Cardiac ventricle fibroblast (primary cell): ENCODE results near the gene MICOS13. TPM values are rescaled to one million over a fixed set of nuclear protein-coding genes. Genes with fewer than 3 reads are reported as not detected.

ENCODE experiments used
- total RNA-seq: library from RNA; depleted of rRNA; stranded (reverse); fragments of >200 nt; gene quantifications from 2 replicates; pipeline ENCODE4 v1.2.3, GENCODE V29; 2015

MICOS13 gene, protein sequence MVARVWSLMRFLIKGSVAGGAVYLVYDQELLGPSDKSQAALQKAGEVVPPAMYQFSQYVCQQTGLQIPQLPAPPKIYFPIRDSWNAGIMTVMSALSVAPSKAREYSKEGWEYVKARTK
- total RNA-seq = 59.8 and 64.2 TPM in 2 replicates

DNA sequence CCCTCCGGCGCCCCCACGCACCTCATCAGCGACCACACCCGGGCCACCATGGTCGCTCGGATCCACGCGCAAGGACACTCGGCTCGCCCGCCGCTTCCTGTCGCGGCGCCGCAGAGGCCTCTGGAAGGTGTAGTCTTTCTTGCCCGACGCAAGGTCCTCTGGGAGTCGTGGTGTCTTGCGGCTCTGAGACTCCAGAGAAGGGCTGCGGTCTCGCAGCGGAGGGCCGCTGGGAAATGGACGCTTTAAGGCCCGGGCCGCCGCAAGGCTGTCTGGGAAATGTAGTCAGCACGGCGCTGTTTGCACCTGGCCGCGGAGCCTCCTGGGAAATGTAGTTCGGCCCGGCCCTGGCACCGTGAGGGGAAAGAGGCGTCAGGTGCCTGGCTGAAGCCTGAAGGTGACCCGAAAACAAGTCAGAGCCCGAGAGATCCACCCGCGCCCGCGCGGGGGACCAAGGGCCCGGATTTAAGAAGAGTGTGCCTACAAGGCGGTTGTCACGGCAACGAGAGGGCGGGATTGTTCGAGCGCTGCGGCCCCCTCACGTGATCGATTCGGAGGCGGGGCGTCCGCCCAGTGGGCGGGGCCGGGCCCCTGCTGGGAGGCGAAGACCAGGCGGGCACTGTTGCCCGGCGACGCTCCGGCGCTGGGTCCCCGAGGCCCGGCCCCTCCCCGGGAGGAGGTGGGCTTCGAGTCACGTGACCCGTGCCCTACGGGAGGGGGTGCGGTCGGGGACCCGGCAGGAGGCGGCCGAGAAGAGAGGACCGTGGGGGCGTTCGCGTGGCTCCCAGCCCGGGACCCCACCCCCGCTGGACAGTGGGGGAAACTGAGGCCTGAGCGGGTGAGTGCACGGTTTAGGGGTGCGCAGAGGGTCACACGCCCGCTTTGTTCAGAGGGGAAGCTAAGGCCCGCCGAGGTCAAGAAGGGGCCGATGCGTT, at the start of gene MICOS13, which contains the start of gene HSD11B1L:
Gene MICOS13, minus strand, starts transcription at position 80 of the 932 bp plus-strand sequence. Its CDS starts 30 bp downstream, at position 50.
Gene HSD11B1L, plus strand, starts transcription at position 591 of the 932 bp plus-strand sequence. CDS start 3,806 bp downstream, outside the sequence.

DNA sequence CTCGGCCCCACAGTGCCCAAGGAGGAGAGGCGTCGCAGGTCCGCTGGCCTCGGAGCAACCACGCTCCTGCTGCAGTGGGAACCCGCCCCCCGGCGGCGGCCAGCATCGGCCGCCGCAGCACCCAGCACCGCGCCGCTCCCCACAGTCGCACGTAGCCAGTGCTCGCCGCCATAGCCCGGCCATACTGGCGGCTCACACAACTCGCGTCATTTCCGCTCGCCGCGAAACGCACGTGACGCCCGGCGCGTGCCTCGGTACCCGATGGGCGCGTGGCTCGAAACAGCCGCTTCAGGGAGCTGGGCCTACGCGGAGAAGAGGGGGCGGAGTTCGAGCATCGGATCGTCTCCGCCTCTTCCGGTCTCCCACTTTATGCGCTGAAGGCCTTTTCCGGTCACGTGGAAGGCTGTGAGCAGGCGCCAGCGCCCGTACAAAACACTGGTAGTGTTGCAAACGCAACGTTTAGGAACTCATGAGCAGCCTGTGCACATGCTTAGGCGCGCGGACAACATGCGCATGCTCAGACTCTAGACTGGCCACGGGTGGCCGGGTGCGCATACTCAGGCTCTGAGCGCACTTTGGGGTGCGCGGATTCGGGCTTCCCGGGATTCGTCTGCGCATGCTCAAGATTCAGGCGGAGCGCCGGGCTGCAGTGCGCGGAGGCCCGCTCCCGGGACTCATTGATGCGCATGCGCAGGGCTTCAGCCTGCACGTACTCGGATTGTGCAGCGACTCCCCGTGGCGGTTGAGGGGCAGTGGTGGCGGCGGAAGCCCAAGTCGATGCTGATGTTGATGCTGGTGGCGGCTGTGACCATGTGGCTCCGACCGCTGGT, 39.9 kb upstream of the MICOS13 start, which contains the start of the genes CATSPERD and LONP1:
Gene CATSPERD, plus strand, starts transcription at position 677 of the 830 bp plus-strand sequence. Its CDS starts 101 bp downstream, at position 778.
Gene LONP1, minus strand, starts transcription at position 186 of the 830 bp plus-strand sequence. Its CDS starts 14 bp downstream, at position 172.

DNA sequence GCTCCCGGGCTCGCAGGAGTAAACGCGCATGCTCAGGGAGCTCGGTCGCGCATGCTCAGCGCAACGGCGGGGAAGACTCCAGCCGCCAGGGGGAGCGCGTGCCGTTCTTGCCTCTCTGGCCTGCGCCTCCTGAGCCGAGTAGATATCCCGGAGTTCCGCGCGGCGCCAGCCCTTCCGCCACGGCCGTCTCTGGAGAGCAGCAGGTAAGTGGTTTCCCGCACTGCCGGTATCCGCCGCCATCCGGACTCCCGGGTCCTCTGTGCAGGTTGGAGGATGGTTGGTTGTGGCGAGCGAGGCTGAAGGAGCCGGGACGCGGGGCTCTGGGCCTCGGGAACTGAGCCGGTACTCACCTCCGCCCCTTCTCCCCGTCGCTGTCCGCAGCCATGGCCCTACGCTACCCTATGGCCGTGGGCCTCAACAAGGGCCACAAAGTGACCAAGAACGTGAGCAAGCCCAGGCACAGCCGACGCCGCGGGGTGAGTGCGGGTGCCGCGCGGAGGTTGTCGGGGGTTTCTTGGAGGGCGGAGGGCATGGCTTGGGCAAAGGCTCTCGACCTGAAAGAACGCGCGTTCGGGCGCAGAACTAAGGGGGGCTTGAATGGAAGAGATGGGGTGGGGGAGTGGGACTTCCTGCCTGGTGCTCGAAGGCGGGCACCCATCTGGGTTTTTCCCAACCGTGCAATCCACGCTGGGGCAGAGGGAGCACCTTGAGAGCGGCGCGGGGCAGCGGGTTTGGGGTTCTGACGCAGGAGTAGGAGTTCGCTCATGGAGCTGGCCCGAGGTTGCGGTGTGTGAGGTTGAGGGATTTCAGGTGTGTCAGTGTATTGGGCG, 10.0 kb upstream of the MICOS13 start, which contains the start of gene RPL36:
Gene RPL36, plus strand, starts transcription at position 171 of the 830 bp plus-strand sequence. Its CDS starts 213 bp downstream, at position 384.

Other genes with a start within 250 kb of the MICOS13 start
- not detected in 2 replicates for gene ZNRF4, start 225.1 kb downstream of the MICOS13 start, total RNA-seq
- not detected in 2 replicates for gene TINCR, start 112.6 kb downstream of the MICOS13 start, total RNA-seq
- 16.4 and 19.1 TPM in 2 replicates for gene SAFB2, start 57.7 kb downstream of the MICOS13 start, total RNA-seq
- gene SAFB, start 57.4 kb downstream of the MICOS13 start, total RNA-seq = 36.5 and 41.9 TPM in 2 replicates
- gene HSD11B1L, start 511 bp upstream of the MICOS13 start, total RNA-seq = 10.9 and 16.2 TPM in 2 replicates
- gene RPL36, start 9.8 kb upstream of the MICOS13 start, total RNA-seq = 1,291 and 1,389 TPM in 2 replicates
- gene LONP1, start 39.6 kb upstream of the MICOS13 start, total RNA-seq = 41.5 and 78.2 TPM in 2 replicates
- gene CATSPERD, start 40.1 kb upstream of the MICOS13 start, total RNA-seq = not detected in 2 replicates
- 0.37 and 0.98 TPM in 2 replicates for gene PRR22, start 104.2 kb upstream of the MICOS13 start, total RNA-seq
- 19.7 and 24.7 TPM in 2 replicates for gene DUS3L, start 110.6 kb upstream of the MICOS13 start, total RNA-seq
- not detected in 2 replicates for gene NRTN, start 124.6 kb upstream of the MICOS13 start, total RNA-seq
- not detected in 2 replicates for gene FUT6, start 159.2 kb upstream of the MICOS13 start, total RNA-seq
- not detected in 2 replicates for gene FUT3, start 170.9 kb upstream of the MICOS13 start, total RNA-seq
- not detected in 2 replicates for gene FUT5, start 190.0 kb upstream of the MICOS13 start, total RNA-seq
- 257 and 297 TPM in 2 replicates for gene NDUFA11, start 223.3 kb upstream of the MICOS13 start, total RNA-seq
- 3.0 and 5.4 TPM in 2 replicates for gene VMAC, start 224.4 kb upstream of the MICOS13 start, total RNA-seq
- gene CAPS, start 233.7 kb upstream of the MICOS13 start, total RNA-seq = 1.7 and 4.1 TPM in 2 replicates